ENCODE data around the gene CALN1. TPM values are rescaled to one million over a fixed set of nuclear protein-coding genes. Genes with fewer than 3 reads are reported as not detected.

CALN1 gene
- total and polyA plus RNA-seq, 4 donors, result 0.14 to 0.84 (median 0.24) TPM

- Histone ChIP-seq H3K4me1 (ENCODE audit: control insufficient read depth in 4 of 4, insufficient read depth in 4 of 4, low read length in 3 of 4) (no peaks in the 10 kb centered on the region), H3K36me3 (ENCODE audit: control insufficient read depth in 4 of 4, insufficient read depth in 3 of 4, low read depth in 1 of 4, low read length in 3 of 4) (no peaks in the 10 kb centered on the region), H3K27ac (ENCODE audit: low read depth in 1 of 2, low read length in 2 of 2) (no peak overlapping the region), H3K9ac (ENCODE audit: low read depth in 1 of 2, low read length in 2 of 2) (no peak overlapping the region), H3K27me3 (ENCODE audit: control insufficient read depth in 4 of 4, insufficient read depth in 4 of 4, low read length in 3 of 4) (peaks cover 0 to 5% (median 0%) of the 10 kb centered on the region in 4 donors), H3K9me3 (ENCODE audit: control insufficient read depth in 4 of 4, low read length in 3 of 4) (no peaks in the 10 kb centered on the region), H3K4me3 (ENCODE audit: low read depth in 1 of 3, low read length in 3 of 3) (no peak overlapping the region)
- DNase-seq (ENCODE audit: low spot score), result no peak
- TF ChIP-seq TAF1 (conservative IDR thresholded peaks at IDR 0.05) (no peak), GABPA (IDR thresholded peaks at IDR 0.05 in 1 of 2, conservative IDR thresholded peaks at IDR 0.05 in 1 of 2) (no peak), SP1 (IDR thresholded peaks at IDR 0.05) (no peak), ZBTB33 (IDR thresholded peaks at IDR 0.05) (no peak), EGR1 (IDR thresholded peaks at IDR 0.05; ENCODE audit: low read depth in 2 of 2) (no peak), REST (IDR thresholded peaks at IDR 0.05) (no peak), NR2F2 (IDR thresholded peaks at IDR 0.05) (no peak), HNF4G (IDR thresholded peaks at IDR 0.05) (no peak), YY1 (IDR thresholded peaks at IDR 0.05) (no peak), HNF4A (conservative IDR thresholded peaks at IDR 0.05) (no peak), FOXA1 (IDR thresholded peaks at IDR 0.05) (no peak), RXRA (IDR thresholded peaks at IDR 0.05) (no peak), RAD21 (IDR thresholded peaks at IDR 0.05) (no peak)
- TF ChIP-seq, protein P1, sequence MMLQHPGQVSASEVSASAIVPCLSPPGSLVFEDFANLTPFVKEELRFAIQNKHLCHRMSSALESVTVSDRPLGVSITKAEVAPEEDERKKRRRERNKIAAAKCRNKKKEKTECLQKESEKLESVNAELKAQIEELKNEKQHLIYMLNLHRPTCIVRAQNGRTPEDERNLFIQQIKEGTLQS (IDR thresholded peaks at IDR 0.05), result no peak
Observed at GRCh38 chr7:72063330-72063729, 348.8 kb downstream of the CALN1 start.

- TF ChIP-seq FOXA2 (IDR thresholded peaks at IDR 0.05), result no peak
- no peak for TF ChIP-seq HNF4G (IDR thresholded peaks at IDR 0.05)
- TF ChIP-seq RAD21 (IDR thresholded peaks at IDR 0.05), result no peak
- TF ChIP-seq, protein P2, sequence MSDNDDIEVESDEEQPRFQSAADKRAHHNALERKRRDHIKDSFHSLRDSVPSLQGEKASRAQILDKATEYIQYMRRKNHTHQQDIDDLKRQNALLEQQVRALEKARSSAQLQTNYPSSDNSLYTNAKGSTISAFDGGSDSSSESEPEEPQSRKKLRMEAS (IDR thresholded peaks at IDR 0.05), result no peak
- no peak for TF ChIP-seq SP1 (IDR thresholded peaks at IDR 0.05)
- no peak for TF ChIP-seq TAF1 (conservative IDR thresholded peaks at IDR 0.05)
- no peak for TF ChIP-seq EGR1 (IDR thresholded peaks at IDR 0.05; ENCODE audit: low read depth in 2 of 2)
- no peak for TF ChIP-seq ZBTB33 (IDR thresholded peaks at IDR 0.05)
- no peak for TF ChIP-seq YY1 (IDR thresholded peaks at IDR 0.05)
- no peak for TF ChIP-seq JUND (IDR thresholded peaks at IDR 0.05)
- no peak for TF ChIP-seq GABPA (IDR thresholded peaks at IDR 0.05 in 1 of 2, conservative IDR thresholded peaks at IDR 0.05 in 1 of 2)
- TF ChIP-seq REST (IDR thresholded peaks at IDR 0.05), result no peak
- no peak for TF ChIP-seq HNF4A (conservative IDR thresholded peaks at IDR 0.05)
- TF ChIP-seq NR2F2 (IDR thresholded peaks at IDR 0.05), result no peak
- H3K36me3 ChIP-seq (ENCODE audit: control insufficient read depth in 4 of 4, insufficient read depth in 3 of 4, low read depth in 1 of 4, low read length in 3 of 4), result no peaks in the 10 kb centered on the region
- 64% methylated on average over 1 of the region's 1 CpG for WGBS
- DNase-seq (ENCODE audit: low spot score), result no peak
- H3K4me1 ChIP-seq (ENCODE audit: control insufficient read depth in 4 of 4, insufficient read depth in 4 of 4, low read length in 3 of 4), result no peaks in the 10 kb centered on the region
- H3K27me3 ChIP-seq (ENCODE audit: control insufficient read depth in 4 of 4, insufficient read depth in 4 of 4, low read length in 3 of 4), result peaks cover 0 to 5% (median 0%) of the 10 kb centered on the region in 4 donors
- no peak overlapping the region for H3K4me3 ChIP-seq (ENCODE audit: low read depth in 1 of 3, low read length in 3 of 3)
- no peak overlapping the region for H3K9ac ChIP-seq (ENCODE audit: low read depth in 1 of 2, low read length in 2 of 2)
- H3K27ac ChIP-seq (ENCODE audit: low read depth in 1 of 2, low read length in 2 of 2), result no peak overlapping the region
- no peaks in the 10 kb centered on the region for H3K9me3 ChIP-seq (ENCODE audit: control insufficient read depth in 4 of 4, low read length in 3 of 4)
Observed at GRCh38 chr7:72062666-72063065, 349.5 kb downstream of the CALN1 start.

All from liver (tissue), 9 donors.